ENCODE measurements around the gene THPO.

Gene THPO

GRCh38 chr3:184328516-184328915 is 49.5 kb downstream of the THPO start:
- no peak overlapping the region for H3K23ac ChIP-seq (ENCODE audit: low read depth, low read length, poor library complexity)
- no peak overlapping the region for H3K27ac ChIP-seq (replicated peaks; ENCODE audit: low read length)
- H3K27me3 ChIP-seq (ENCODE audit: control insufficient read depth in 3 of 3, insufficient read depth in 3 of 3, low read depth in 1 of 3, low read length in 3 of 3): no peaks in the 10 kb centered on the region
- H3K14ac ChIP-seq (ENCODE audit: low read length): no peak overlapping the region
- no peak overlapping the region for H3K9ac ChIP-seq (ENCODE audit: low read depth, low read length, poor library complexity)
- H2BK15ac ChIP-seq (ENCODE audit: low read length): no peak overlapping the region
- H2AK5ac ChIP-seq (ENCODE audit: low read depth, low read length): no peak overlapping the region
- H3K4me3 ChIP-seq (ENCODE audit: low read length in 2 of 2): no peak overlapping the region
- H2BK120ac ChIP-seq (ENCODE audit: low read depth, low read length): no peak overlapping the region
- H3K36me3 ChIP-seq (replicated peaks in 1 of 2; ENCODE audit: control insufficient read depth in 2 of 2, insufficient read depth in 2 of 2, low read length in 2 of 2): peaks cover 83 to 100% of the 10 kb centered on the region in 2 donors
- no peak overlapping the region for H3K4me2 ChIP-seq (ENCODE audit: insufficient read depth, low read length, poor library complexity, severe bottlenecking)
- H2BK5ac ChIP-seq (ENCODE audit: low read length): no peak overlapping the region
- no peaks in the 10 kb centered on the region for H3K9me3 ChIP-seq (replicated peaks in 1 of 2; ENCODE audit: control insufficient read depth in 2 of 2, insufficient read depth in 1 of 2, low read depth in 1 of 2, low read length in 2 of 2)
- H3K79me1 ChIP-seq (ENCODE audit: low read depth, low read length): peaks cover 5% of the 10 kb centered on the region
- no peak overlapping the region for H3K4ac ChIP-seq (ENCODE audit: low read length)
- DNase-seq (ENCODE audit: low spot score): no peak
- H3K18ac ChIP-seq (ENCODE audit: low read length): no peak overlapping the region
- no CpG with 5 or more reads among the region's 3 CpGs for WGBS, 2 donors (ENCODE audit: extremely low coverage in 2 of 2, insufficient read length in 2 of 2, insufficient replicate concordance in 1 of 2)
- no peak overlapping the region for H4K8ac ChIP-seq (ENCODE audit: low read depth, low read length)
- no peaks in the 10 kb centered on the region for H3K4me1 ChIP-seq (ENCODE audit: control insufficient read depth in 2 of 2, insufficient read depth in 1 of 2, low read depth in 1 of 2, low read length in 2 of 2)
- H2AFZ ChIP-seq (ENCODE audit: low read length): no peak overlapping the region
- H4K91ac ChIP-seq (ENCODE audit: low read depth, low read length, poor library complexity): no peak overlapping the region
- H2BK12ac ChIP-seq (ENCODE audit: low read length): no peak overlapping the region

GRCh38 chr3:184327171-184327570 is 50.8 kb downstream of the THPO start:
- H2AFZ ChIP-seq (ENCODE audit: low read length): no peak overlapping the region
- no peak overlapping the region for H3K14ac ChIP-seq (ENCODE audit: low read length)
- no peak overlapping the region for H2BK12ac ChIP-seq (ENCODE audit: low read length)
- H3K4me2 ChIP-seq (ENCODE audit: insufficient read depth, low read length, poor library complexity, severe bottlenecking): no peak overlapping the region
- no peak overlapping the region for H2AK5ac ChIP-seq (ENCODE audit: low read depth, low read length)
- WGBS, 2 donors (ENCODE audit: extremely low coverage in 2 of 2, insufficient read length in 2 of 2, insufficient replicate concordance in 1 of 2): no CpG with 5 or more reads among the region's 21 CpGs
- H2BK120ac ChIP-seq (ENCODE audit: low read depth, low read length): no peak overlapping the region
- H2BK15ac ChIP-seq (ENCODE audit: low read length): no peak overlapping the region
- H4K91ac ChIP-seq (ENCODE audit: low read depth, low read length, poor library complexity): no peak overlapping the region
- H4K8ac ChIP-seq (ENCODE audit: low read depth, low read length): no peak overlapping the region
- H3K9ac ChIP-seq (ENCODE audit: low read depth, low read length, poor library complexity): no peak overlapping the region
- H3K79me1 ChIP-seq (ENCODE audit: low read depth, low read length): peaks cover 8% of the 10 kb centered on the region
- H3K18ac ChIP-seq (ENCODE audit: low read length): no peak overlapping the region
- H3K4me1 ChIP-seq (ENCODE audit: control insufficient read depth in 2 of 2, insufficient read depth in 1 of 2, low read depth in 1 of 2, low read length in 2 of 2): no peaks in the 10 kb centered on the region
- H3K36me3 ChIP-seq (replicated peaks in 1 of 2; ENCODE audit: control insufficient read depth in 2 of 2, insufficient read depth in 2 of 2, low read length in 2 of 2): peaks cover 83 to 100% of the 10 kb centered on the region in 2 donors
- H3K9me3 ChIP-seq (replicated peaks in 1 of 2; ENCODE audit: control insufficient read depth in 2 of 2, insufficient read depth in 1 of 2, low read depth in 1 of 2, low read length in 2 of 2): no peaks in the 10 kb centered on the region
- H3K23ac ChIP-seq (ENCODE audit: low read depth, low read length, poor library complexity): no peak overlapping the region
- no peak overlapping the region for H2BK5ac ChIP-seq (ENCODE audit: low read length)
- no peak overlapping the region for H3K4me3 ChIP-seq (ENCODE audit: low read length in 2 of 2)
- no peak for DNase-seq (ENCODE audit: low spot score)
- no peak overlapping the region for H3K27ac ChIP-seq (replicated peaks; ENCODE audit: low read length)
- no peaks in the 10 kb centered on the region for H3K27me3 ChIP-seq (ENCODE audit: control insufficient read depth in 3 of 3, insufficient read depth in 3 of 3, low read depth in 1 of 3, low read length in 3 of 3)
- no peak overlapping the region for H3K4ac ChIP-seq (ENCODE audit: low read length)

GRCh38 chr3:184325715-184326369 is 52.2 kb downstream of the THPO start:
- no peak overlapping the region for H2AFZ ChIP-seq (ENCODE audit: low read length)
- no peak for DNase-seq (ENCODE audit: low spot score)
- H3K4me1 ChIP-seq (ENCODE audit: control insufficient read depth in 2 of 2, insufficient read depth in 1 of 2, low read depth in 1 of 2, low read length in 2 of 2): no peaks in the 10 kb centered on the region
- no peak overlapping the region for H3K18ac ChIP-seq (ENCODE audit: low read length)
- H3K4me2 ChIP-seq (ENCODE audit: insufficient read depth, low read length, poor library complexity, severe bottlenecking): no peak overlapping the region
- WGBS, 2 donors (ENCODE audit: extremely low coverage in 2 of 2, insufficient read length in 2 of 2, insufficient replicate concordance in 1 of 2): no CpG with 5 or more reads among the region's 6 CpGs
- H2BK5ac ChIP-seq (ENCODE audit: low read length): no peak overlapping the region
- H3K79me1 ChIP-seq (ENCODE audit: low read depth, low read length): peaks cover 8% of the 10 kb centered on the region
- no peak overlapping the region for H2BK12ac ChIP-seq (ENCODE audit: low read length)
- H3K23ac ChIP-seq (ENCODE audit: low read depth, low read length, poor library complexity): peak overlapping the region; percentile 8
- no peak overlapping the region for H3K9ac ChIP-seq (ENCODE audit: low read depth, low read length, poor library complexity)
- H4K91ac ChIP-seq (ENCODE audit: low read depth, low read length, poor library complexity): no peak overlapping the region
- H2BK120ac ChIP-seq (ENCODE audit: low read depth, low read length): no peak overlapping the region
- no peak overlapping the region for H4K8ac ChIP-seq (ENCODE audit: low read depth, low read length)
- H3K4me3 ChIP-seq (ENCODE audit: low read length in 2 of 2): no peak overlapping the region
- no peaks in the 10 kb centered on the region for H3K9me3 ChIP-seq (replicated peaks in 1 of 2; ENCODE audit: control insufficient read depth in 2 of 2, insufficient read depth in 1 of 2, low read depth in 1 of 2, low read length in 2 of 2)
- H3K36me3 ChIP-seq (replicated peaks in 1 of 2; ENCODE audit: control insufficient read depth in 2 of 2, insufficient read depth in 2 of 2, low read length in 2 of 2): peaks cover 82 to 100% of the 10 kb centered on the region in 2 donors
- H2BK15ac ChIP-seq (ENCODE audit: low read length): no peak overlapping the region
- H3K27me3 ChIP-seq (ENCODE audit: control insufficient read depth in 3 of 3, insufficient read depth in 3 of 3, low read depth in 1 of 3, low read length in 3 of 3): no peaks in the 10 kb centered on the region
- H3K4ac ChIP-seq (ENCODE audit: low read length): no peak overlapping the region
- no peak overlapping the region for H3K27ac ChIP-seq (replicated peaks; ENCODE audit: low read length)
- no peak overlapping the region for H3K14ac ChIP-seq (ENCODE audit: low read length)
- H2AK5ac ChIP-seq (ENCODE audit: low read depth, low read length): no peak overlapping the region

GRCh38 chr3:184325269-184325668 is 52.7 kb downstream of the THPO start:
- H3K36me3 ChIP-seq (replicated peaks in 1 of 2; ENCODE audit: control insufficient read depth in 2 of 2, insufficient read depth in 2 of 2, low read length in 2 of 2): peaks cover 86 to 100% of the 10 kb centered on the region in 2 donors
- H3K4me3 ChIP-seq (ENCODE audit: low read length in 2 of 2): peak overlapping the region in 1 of 2 donors; percentile 58
- no peak overlapping the region for H3K4ac ChIP-seq (ENCODE audit: low read length)
- H3K4me2 ChIP-seq (ENCODE audit: insufficient read depth, low read length, poor library complexity, severe bottlenecking): no peak overlapping the region
- H2BK120ac ChIP-seq (ENCODE audit: low read depth, low read length): no peak overlapping the region
- H4K91ac ChIP-seq (ENCODE audit: low read depth, low read length, poor library complexity): no peak overlapping the region
- H2AK5ac ChIP-seq (ENCODE audit: low read depth, low read length): no peak overlapping the region
- no peaks in the 10 kb centered on the region for H3K4me1 ChIP-seq (ENCODE audit: control insufficient read depth in 2 of 2, insufficient read depth in 1 of 2, low read depth in 1 of 2, low read length in 2 of 2)
- H3K14ac ChIP-seq (ENCODE audit: low read length): no peak overlapping the region
- H2BK5ac ChIP-seq (ENCODE audit: low read length): no peak overlapping the region
- H3K27me3 ChIP-seq (ENCODE audit: control insufficient read depth in 3 of 3, insufficient read depth in 3 of 3, low read depth in 1 of 3, low read length in 3 of 3): no peaks in the 10 kb centered on the region
- no peak overlapping the region for H3K18ac ChIP-seq (ENCODE audit: low read length)
- H3K79me1 ChIP-seq (ENCODE audit: low read depth, low read length): peaks cover 8% of the 10 kb centered on the region
- WGBS, 2 donors (ENCODE audit: extremely low coverage in 2 of 2, insufficient read length in 2 of 2, insufficient replicate concordance in 1 of 2): no CpG with 5 or more reads among the region's 13 CpGs
- H3K27ac ChIP-seq (replicated peaks; ENCODE audit: low read length): no peak overlapping the region
- peak overlapping the region; percentile 8 for H3K23ac ChIP-seq (ENCODE audit: low read depth, low read length, poor library complexity)
- no peak overlapping the region for H4K8ac ChIP-seq (ENCODE audit: low read depth, low read length)
- no peak overlapping the region for H2BK12ac ChIP-seq (ENCODE audit: low read length)
- no peak for DNase-seq (ENCODE audit: low spot score)
- no peak overlapping the region for H2AFZ ChIP-seq (ENCODE audit: low read length)
- H3K9ac ChIP-seq (ENCODE audit: low read depth, low read length, poor library complexity): no peak overlapping the region
- no peak overlapping the region for H2BK15ac ChIP-seq (ENCODE audit: low read length)
- no peaks in the 10 kb centered on the region for H3K9me3 ChIP-seq (replicated peaks in 1 of 2; ENCODE audit: control insufficient read depth in 2 of 2, insufficient read depth in 1 of 2, low read depth in 1 of 2, low read length in 2 of 2)

Measured in neuronal stem cell (in vitro differentiated cells).